ENCODE results near the gene SHPK.

SHPK gene

GRCh38 chr17:3659541-3660111 lies 23.6 kb upstream of the SHPK start:
- peak; percentile 87 for DNase-seq

GRCh38 chr17:3658784-3659449 lies 22.9 kb upstream of the SHPK start:
- DNase-seq = no peak

GRCh38 chr17:3657874-3658783 lies 22.1 kb upstream of the SHPK start:
- DNase-seq = no peak

- no peak for DNase-seq
These were observed 21.5 kb upstream of the SHPK start for GRCh38 chr17:3657588-3657869.

- DNase-seq = no peak
These were observed 20.9 kb upstream of the SHPK start for GRCh38 chr17:3656755-3657587.

- DNase-seq = no peak
These were observed 20.3 kb upstream of the SHPK start for GRCh38 chr17:3656353-3656752.

GRCh38 chr17:3655766-3656165 lies 19.7 kb upstream of the SHPK start:
- DNase-seq = no peak

- peak; percentile 52 for DNase-seq
These were observed 11.9 kb upstream of the SHPK start for GRCh38 chr17:3647769-3648555.

- no peak for DNase-seq
These were observed 11.2 kb upstream of the SHPK start for GRCh38 chr17:3647251-3647650.

- DNase-seq = no peak
These were observed 9.3 kb upstream of the SHPK start for GRCh38 chr17:3645310-3645709.

GRCh38 chr17:3643889-3644349 lies 7.9 kb upstream of the SHPK start:
- DNase-seq = no peak

GRCh38 chr17:3641717-3642486 lies 5.9 kb upstream of the SHPK start:
- DNase-seq = no peak

GRCh38 chr17:3641014-3641413 lies 5.0 kb upstream of the SHPK start:
- no peak for DNase-seq

GRCh38 chr17:3639981-3640596 lies 4.0 kb upstream of the SHPK start:
- DNase-seq = no peak

GRCh38 chr17:3636908-3637373 lies 891 bp upstream of the SHPK start:
- peak; percentile 18 for DNase-seq

- no peak for DNase-seq
These were observed 436 bp downstream of the SHPK start for GRCh38 chr17:3635474-3636153.

- no peak for DNase-seq
These were observed 3.8 kb downstream of the SHPK start for GRCh38 chr17:3632287-3632686.

GRCh38 chr17:3630781-3631180 lies 5.3 kb downstream of the SHPK start:
- DNase-seq = no peak

GRCh38 chr17:3627769-3628167 lies 8.3 kb downstream of the SHPK start:
- no peak for DNase-seq

Data from EL (cell line).